ENCODE results near the gene SINHCAF.

DNA sequence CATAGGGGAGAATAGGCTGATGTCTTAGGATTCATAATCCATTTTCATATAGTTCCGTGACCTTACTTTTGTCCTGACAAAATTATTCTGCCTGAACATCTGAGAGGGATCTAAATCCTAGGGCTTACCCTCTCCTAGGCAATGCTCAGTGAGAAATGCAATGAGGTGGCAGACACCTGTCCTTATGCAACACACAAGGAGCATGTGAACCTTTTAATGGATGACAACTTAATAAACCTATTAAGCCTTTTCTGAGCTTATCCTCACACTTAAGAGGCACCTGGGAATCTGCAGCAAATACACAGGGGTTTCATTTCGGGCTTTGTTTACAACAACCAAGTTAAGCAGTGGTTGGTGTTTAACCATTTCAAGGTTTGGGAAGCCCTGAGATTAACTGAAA is 24.6 kb downstream of the SINHCAF start:
- TF ChIP-seq, protein P1, sequence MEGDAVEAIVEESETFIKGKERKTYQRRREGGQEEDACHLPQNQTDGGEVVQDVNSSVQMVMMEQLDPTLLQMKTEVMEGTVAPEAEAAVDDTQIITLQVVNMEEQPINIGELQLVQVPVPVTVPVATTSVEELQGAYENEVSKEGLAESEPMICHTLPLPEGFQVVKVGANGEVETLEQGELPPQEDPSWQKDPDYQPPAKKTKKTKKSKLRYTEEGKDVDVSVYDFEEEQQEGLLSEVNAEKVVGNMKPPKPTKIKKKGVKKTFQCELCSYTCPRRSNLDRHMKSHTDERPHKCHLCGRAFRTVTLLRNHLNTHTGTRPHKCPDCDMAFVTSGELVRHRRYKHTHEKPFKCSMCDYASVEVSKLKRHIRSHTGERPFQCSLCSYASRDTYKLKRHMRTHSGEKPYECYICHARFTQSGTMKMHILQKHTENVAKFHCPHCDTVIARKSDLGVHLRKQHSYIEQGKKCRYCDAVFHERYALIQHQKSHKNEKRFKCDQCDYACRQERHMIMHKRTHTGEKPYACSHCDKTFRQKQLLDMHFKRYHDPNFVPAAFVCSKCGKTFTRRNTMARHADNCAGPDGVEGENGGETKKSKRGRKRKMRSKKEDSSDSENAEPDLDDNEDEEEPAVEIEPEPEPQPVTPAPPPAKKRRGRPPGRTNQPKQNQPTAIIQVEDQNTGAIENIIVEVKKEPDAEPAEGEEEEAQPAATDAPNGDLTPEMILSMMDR (IDR thresholded peaks at IDR 0.05): no peak
- TF ChIP-seq POLR2AphosphoS5 (IDR thresholded peaks at IDR 0.05; ENCODE audit: insufficient read depth in 1 of 2, low read depth in 1 of 2): no peak
- no peak for TF ChIP-seq POLR2A (IDR thresholded peaks at IDR 0.05)

Data from vagina (tissue), 2 donors.